NCI-H2227 (cell line): ENCODE measurements around the gene MSANTD1.

ENCODE experiments used
- DNase-seq: peaks from one replicate; lab custom pipeline; 2025; ENCODE audit not compliant: unreplicated experiment; lab: John Stamatoyannopoulos, UW

The MSANTD1 gene

GRCh38 chr4:3215733-3216132 lies 33.2 kb upstream of the MSANTD1 start:
- no peak for DNase-seq

- no peak for DNase-seq
Observed at GRCh38 chr4:3217266-3217665, 31.7 kb upstream of the MSANTD1 start.

- DNase-seq = no peak
Observed at GRCh38 chr4:3217771-3218170, 31.2 kb upstream of the MSANTD1 start.

DNA sequence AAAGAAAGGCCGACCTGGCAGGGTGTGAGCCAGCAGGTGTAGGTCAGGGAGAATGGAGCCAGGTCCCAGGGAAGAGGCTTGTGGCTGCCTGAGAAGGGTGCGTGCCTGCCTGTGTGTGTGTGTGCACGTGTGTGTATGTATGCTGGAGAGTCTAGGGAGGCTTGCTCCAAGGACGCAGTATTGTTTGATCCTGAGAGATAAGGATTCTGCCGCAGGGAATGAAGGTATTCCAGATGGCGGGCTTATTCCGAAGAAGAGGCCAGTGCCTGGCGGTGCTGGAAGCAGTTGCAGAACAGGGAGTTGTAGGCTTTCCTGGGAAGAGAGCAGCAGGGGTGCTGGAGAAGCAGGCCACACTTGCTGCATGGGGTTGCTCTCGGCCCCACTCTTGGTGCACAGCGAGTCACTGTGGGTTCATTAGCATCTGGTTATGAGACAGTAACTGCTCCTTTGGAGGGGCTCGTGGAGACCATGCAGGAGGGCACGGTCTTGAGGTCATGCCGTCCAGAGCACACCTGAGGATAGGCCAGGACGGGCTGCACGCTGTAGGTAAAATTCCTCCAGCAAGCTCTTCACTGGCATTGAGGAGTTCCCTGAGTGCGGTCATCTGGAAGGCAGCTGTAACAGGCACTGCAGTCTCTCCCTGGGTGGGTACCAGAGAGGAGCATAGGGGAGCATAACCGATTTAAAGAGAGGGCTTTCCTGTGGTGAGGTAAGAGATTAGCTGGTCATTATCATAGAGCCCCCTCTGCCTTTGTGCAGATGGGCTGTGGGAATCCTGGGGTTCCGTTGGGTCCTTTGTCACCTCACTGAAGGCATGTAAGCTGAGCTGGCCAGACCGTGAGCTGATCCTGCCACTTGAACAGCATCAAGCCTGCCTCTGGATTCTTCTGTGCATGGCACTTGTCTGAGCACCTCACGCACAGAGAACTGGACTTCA lies 29.9 kb upstream of the MSANTD1 start:
- no peak for DNase-seq

DNA sequence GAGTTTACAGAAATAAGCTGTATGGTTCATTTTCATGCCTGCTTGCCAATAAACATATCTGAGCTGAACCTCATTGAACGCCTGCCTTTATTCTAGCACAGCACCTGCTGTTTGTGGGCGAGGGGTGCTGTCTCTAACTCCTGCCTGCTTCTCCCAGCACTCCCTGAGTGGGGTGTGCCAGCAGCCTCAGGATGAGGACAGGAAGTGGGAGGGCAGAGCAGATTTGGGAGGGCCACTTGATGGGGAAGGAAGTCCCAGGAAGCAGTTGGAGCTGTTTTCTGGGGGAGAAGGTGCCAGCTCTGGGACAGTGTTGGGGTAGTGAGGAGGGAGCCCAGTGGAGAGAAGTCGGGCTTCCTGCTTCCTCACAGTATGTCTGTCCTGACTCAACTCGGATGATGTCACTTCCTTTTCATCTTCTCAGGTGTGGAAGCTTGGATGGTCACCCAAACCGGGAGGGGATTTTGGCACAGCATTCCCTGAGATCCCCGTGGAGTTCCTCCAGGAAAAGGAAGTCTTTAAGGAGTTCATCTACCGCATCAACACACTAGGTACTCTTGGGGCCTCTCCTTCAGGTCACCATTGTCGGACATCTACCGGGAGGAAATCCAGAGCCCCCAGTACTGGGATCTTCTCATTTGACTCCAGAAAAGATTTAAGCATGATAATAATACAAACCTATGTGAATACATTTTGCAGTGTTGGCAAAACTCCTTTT lies 29.0 kb upstream of the MSANTD1 start:
- DNase-seq = no peak

- DNase-seq = no peak
Observed at GRCh38 chr4:3220476-3221183, 28.3 kb upstream of the MSANTD1 start.

- DNase-seq = no peak
Observed at GRCh38 chr4:3221184-3221494, 27.8 kb upstream of the MSANTD1 start.

GRCh38 chr4:3221996-3222395 lies 27.0 kb upstream of the MSANTD1 start:
- DNase-seq = no peak

DNA sequence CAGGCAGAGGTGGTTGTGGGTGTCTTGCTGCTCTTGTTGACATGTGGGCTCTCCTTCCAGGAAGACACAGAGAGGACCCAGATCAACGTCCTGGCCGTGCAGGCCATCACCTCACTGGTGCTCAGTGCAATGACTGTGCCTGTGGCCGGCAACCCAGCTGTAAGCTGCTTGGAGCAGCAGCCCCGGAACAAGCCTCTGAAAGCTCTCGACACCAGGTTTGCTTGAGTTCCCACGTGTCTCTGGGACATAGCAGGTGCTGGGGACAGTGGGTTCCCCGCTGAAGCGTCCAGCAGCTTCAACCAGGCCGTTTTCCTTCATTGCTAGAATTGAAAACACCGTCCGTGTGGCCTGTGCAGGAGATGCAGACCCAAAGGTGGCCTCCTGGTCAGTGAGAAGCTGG lies 25.6 kb upstream of the MSANTD1 start:
- no peak for DNase-seq

GRCh38 chr4:3223956-3224748 lies 24.8 kb upstream of the MSANTD1 start:
- DNase-seq = no peak

- no peak for DNase-seq
Observed at GRCh38 chr4:3225071-3225850, 23.7 kb upstream of the MSANTD1 start.

DNA sequence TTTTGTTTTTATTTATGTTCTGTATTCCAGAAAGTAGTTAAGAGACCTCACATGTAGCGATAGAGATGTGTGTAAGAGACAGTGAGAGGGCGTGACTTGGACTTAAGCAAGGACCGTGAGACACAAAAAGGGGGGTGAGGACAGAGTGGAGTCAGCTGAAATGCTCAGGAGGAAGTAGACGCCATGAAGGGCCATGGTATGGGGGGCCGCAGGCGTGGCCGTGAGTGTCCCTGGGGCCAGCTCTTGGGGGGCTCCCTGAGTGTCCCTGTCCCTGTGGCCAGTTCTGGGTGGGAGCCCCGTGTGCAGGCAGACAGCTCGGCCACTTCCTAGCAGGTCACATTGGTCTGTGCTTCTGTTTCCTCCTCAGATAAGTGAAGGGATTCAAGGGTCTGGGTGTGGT lies 23.0 kb upstream of the MSANTD1 start:
- no peak for DNase-seq

- no peak for DNase-seq
Observed at GRCh38 chr4:3226467-3226866, 22.5 kb upstream of the MSANTD1 start.

- DNase-seq = no peak
Observed at GRCh38 chr4:3226944-3227343, 22.0 kb upstream of the MSANTD1 start.

DNA sequence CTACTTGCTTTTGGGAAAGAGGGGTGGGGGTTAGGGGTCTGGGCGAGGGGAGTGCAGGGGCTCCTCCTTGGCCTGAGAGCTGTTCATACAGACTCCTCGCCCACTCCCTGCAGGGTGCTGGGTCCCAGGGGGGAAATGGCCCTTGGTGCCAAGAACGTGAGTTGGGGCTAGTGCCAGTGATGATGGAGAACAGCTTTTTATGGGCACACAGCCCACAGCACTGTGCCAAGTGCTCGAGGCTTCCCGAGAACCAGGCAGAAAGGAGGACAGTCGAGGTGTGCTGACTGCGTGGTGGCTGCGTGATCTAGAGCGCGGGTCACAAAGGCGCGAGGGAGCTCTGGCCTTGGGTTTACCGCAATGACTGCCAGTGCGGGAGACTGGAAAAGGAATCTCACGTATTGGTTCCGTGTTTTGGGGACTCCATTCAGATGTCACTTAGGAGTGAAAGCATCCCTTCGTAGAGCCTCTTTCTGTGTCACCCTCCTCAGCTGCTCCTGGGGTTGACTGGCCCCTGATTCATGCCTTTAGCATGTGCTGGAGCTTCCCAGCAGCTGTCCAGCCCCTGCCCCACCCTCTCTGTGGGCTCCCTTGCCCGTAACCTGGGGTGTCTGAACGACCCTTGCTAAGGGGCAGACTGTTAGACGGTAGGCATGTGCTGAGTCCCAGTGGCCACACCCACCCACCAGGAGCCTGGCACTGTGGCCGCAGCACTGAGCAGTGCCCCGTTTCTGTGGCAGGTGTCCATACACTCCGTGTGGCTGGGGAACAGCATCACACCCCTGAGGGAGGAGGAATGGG lies 20.9 kb upstream of the MSANTD1 start:
- DNase-seq = no peak

DNA sequence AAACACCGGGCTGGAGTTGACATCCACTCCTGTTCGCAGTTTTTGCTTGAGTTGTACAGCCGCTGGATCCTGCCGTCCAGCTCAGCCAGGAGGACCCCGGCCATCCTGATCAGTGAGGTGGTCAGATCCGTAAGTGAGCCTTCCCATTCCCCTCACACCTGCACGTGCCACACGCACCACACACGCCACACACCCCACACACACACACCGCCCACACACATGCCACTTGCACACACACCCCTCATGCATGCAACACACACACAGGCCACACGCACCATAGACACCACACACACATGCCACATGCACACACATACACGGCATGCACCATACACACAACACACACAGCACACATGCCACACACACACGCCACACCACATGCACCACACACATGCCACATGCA lies 20.1 kb upstream of the MSANTD1 start:
- no peak for DNase-seq

GRCh38 chr4:3229328-3229727 lies 19.6 kb upstream of the MSANTD1 start:
- no peak for DNase-seq

DNA sequence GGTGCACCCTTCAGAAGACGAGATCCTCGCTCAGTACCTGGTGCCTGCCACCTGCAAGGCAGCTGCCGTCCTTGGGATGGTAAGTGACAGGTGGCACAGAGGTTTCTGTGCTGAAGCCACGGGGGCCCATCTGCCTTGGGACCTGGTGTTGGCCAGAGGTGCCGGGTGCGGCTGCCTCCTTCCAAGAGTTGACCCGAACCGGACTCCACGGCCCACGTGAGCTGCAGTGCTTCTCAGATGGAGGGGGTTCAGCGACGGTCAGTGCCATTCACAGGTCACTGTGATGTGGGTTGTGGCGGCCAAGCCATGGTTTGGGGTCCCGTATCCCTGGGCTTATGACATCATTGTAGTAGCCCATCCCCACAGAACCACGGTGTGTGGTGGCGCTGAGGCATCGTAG lies 19.0 kb upstream of the MSANTD1 start:
- DNase-seq = no peak

GRCh38 chr4:3231471-3231870 lies 17.5 kb upstream of the MSANTD1 start:
- no peak for DNase-seq

GRCh38 chr4:3232001-3232400 lies 17.0 kb upstream of the MSANTD1 start:
- no peak for DNase-seq
